GM18502 (cell line): ENCODE measurements around the gene ING3.

Source experiments
- ATAC-seq: cut with Tn5 transposase; IDR thresholded peaks from one replicate; pipeline ENCODE4 v1.9.1; 2021; ENCODE audit warnings: mild to moderate bottlenecking; ENCODE audit not compliant: unreplicated experiment, poor library complexity

ING3 gene

DNA sequence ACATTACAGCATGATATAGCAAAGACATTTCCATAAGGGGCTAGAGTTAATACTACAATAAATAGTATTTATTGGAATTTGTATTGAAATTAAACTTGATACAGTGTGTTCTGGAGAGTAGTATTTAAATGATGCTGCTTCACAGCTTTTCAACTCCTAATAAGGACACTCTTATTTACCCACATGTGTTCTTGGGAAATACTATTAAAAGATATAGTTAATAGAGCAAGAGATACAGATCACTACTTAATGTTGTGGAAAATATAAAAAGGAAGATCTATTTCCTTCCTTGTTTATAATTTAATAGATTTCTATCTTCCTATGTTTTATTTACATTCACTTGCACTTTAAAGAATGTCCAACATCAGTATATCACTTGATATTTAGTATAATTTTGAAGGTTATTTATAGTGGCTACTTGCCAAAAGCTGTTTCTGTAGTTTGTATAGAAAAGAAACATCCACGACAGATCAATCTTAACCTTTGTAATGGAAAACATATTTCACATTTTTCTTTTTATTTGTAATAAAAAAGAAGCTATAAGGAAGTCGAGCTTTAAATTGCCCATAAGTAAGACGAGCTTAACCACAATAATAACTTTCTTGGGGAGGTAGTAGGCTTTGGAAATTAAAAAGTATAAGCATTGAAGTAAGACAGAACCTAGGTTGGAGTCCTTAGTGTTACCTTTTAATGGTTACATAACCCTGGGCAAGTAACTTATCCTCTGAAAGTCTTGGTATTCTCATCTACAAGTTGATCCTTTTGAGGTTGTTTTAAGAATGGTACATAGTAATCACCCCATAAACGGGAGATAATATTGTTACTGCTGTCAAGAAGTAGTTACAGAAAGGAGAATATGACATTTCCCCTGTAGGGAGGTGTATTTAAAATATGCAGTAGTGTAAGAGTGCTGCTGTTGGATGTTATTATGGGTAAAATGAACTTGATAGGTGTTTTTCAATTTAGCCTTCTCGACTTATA lies 70.7 kb downstream of the ING3 start:
- no peak for ATAC-seq

- ATAC-seq: no peak
These were observed 72.6 kb downstream of the ING3 start for GRCh38 chr7:121023194-121023593.

GRCh38 chr7:121023683-121024511 lies 73.3 kb downstream of the ING3 start:
- no peak for ATAC-seq

DNA sequence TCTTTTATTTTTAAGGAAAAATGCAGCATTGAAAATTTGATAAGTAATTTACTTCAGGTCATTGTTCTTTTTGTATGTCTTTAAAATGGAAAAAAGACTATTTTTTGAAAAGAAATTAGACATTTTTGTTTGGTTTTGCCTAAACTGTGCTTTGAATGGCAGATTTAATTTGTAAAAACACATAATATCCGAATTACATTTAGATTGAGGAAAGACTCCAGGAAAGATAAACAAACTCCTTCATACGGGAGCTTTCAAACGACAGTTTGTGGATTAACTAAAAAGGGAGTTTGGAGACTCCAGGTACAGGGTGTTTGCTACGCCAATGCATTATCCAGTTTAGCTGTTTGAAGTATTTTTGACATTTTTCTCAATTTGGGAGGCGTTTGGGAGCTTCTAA lies 74.0 kb downstream of the ING3 start:
- no peak for ATAC-seq

GRCh38 chr7:121026159-121026558 lies 75.6 kb downstream of the ING3 start:
- no peak for ATAC-seq

DNA sequence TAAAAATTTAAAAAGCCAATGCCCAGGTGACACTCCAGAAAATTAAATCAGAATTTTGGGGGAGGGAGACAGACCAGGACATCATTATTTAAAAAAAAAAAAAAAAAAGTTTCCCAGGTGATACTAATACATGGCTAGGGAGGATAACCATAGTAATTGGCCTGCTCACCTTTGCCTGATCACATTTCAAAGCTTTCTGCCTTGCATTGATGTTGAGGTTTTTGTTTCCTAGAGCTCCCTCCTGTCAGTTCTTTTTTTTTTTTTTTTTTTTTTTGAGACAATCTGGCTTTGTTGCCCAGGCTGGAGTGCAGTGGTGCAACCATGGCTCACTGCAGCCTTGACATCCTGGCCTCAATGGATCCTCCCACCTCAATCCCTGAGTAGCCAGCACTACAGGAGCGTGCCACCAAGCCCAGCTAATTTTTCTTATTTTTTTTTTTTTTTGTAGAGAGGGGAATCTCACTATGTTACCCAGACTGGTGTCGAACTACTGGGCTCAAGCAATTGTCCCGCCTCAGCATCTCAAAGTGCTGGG lies 76.1 kb downstream of the ING3 start:
- ATAC-seq: no peak
